GM18868 (cell line): ENCODE measurements around the gene USP10.

Source experiments
- ATAC-seq: cut with Tn5 transposase; IDR thresholded peaks from one replicate; pipeline ENCODE4 v1.9.1; 2021; ENCODE audit warnings: mild to moderate bottlenecking, moderate library complexity; ENCODE audit not compliant: unreplicated experiment

USP10 gene

GRCh38 chr16:84818133-84818532, 118.3 kb downstream of the USP10 start:
- ATAC-seq, result no peak

GRCh38 chr16:84818989-84819643, 119.3 kb downstream of the USP10 start:
- no peak for ATAC-seq

GRCh38 chr16:84819644-84820304, 120.0 kb downstream of the USP10 start, which contains the start of gene CRISPLD2:
TSS of gene CRISPLD2 (plus strand) at chr16:84819985. CDS start at chr16:84838496, 18,511 bp downstream.
- no peak for ATAC-seq

GRCh38 chr16:84820305-84820684, 120.5 kb downstream of the USP10 start:
- no peak for ATAC-seq

GRCh38 chr16:84820771-84821170, 121.0 kb downstream of the USP10 start:
- no peak for ATAC-seq

- ATAC-seq, result no peak
These were observed 121.4 kb downstream of the USP10 start for GRCh38 chr16:84821179-84821578.

GRCh38 chr16:84821728-84822689, 122.2 kb downstream of the USP10 start:
- no peak for ATAC-seq

- no peak for ATAC-seq
These were observed 123.2 kb downstream of the USP10 start for GRCh38 chr16:84822990-84823389.

- no peak for ATAC-seq
These were observed 123.7 kb downstream of the USP10 start for GRCh38 chr16:84823484-84823883.

- no peak for ATAC-seq
These were observed 124.1 kb downstream of the USP10 start for GRCh38 chr16:84823926-84824325.

GRCh38 chr16:84825896-84826557, 126.2 kb downstream of the USP10 start:
- no peak for ATAC-seq

GRCh38 chr16:84826558-84826941, 126.8 kb downstream of the USP10 start:
- no peak for ATAC-seq

GRCh38 chr16:84827131-84827574, 127.4 kb downstream of the USP10 start:
- no peak for ATAC-seq

- no peak for ATAC-seq
These were observed 128.1 kb downstream of the USP10 start for GRCh38 chr16:84827897-84828296.

GRCh38 chr16:84828322-84828721, 128.5 kb downstream of the USP10 start:
- no peak for ATAC-seq
